GM15510 (cell line): ENCODE results near the gene ESPN.

ENCODE experiments used
- POLR2A ChIP-seq: IDR thresholded peaks from 3 replicates; pipeline ENCODE4 v1.6.1; 2011; ENCODE audit warnings: borderline replicate concordance; ENCODE audit not compliant: insufficient read length; ENCODE audit errors: extremely low read depth

Gene ESPN

DNA sequence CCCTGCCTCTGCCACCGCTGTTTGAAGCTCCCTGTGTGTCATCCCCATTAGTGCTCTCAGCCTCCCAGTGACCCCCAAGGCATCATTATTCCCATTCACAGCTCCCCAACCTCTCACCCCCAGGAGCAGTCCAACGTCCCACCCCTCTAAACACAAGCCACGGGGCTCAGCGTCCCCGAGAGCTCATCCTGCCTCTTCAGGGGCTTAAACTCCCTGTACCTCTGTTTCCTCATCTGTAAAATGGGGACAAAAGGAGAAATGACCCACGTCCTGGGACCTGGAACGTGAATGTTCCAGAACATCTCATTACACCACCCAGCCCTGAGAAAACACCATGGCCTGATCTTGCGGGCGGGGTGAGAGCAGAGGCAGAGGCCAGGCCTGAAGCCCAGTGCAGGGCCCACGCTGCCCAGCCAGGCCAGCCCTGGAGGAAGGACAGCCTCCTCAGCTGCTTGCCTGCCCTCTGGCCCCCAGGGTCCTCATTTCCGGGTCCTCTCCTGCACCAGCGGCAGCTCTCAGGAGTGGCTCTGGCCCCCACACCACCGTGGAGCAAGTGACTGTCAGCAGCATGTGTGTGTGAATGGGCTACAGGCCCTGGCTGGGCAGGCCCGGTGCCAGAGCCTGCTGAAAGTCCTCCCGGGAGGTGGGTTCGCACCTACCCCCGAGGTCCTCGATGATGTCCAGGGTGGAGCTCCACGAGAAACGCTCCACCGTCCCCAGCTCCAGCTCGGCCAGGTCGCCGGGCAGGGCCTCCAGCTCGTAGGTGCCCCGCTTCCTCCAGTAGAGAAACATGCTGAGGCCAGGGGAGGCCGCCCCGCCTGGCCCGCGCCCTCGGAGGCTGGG is 81.0 kb downstream of the ESPN start:
- TF ChIP-seq POLR2A, result no peak

DNA sequence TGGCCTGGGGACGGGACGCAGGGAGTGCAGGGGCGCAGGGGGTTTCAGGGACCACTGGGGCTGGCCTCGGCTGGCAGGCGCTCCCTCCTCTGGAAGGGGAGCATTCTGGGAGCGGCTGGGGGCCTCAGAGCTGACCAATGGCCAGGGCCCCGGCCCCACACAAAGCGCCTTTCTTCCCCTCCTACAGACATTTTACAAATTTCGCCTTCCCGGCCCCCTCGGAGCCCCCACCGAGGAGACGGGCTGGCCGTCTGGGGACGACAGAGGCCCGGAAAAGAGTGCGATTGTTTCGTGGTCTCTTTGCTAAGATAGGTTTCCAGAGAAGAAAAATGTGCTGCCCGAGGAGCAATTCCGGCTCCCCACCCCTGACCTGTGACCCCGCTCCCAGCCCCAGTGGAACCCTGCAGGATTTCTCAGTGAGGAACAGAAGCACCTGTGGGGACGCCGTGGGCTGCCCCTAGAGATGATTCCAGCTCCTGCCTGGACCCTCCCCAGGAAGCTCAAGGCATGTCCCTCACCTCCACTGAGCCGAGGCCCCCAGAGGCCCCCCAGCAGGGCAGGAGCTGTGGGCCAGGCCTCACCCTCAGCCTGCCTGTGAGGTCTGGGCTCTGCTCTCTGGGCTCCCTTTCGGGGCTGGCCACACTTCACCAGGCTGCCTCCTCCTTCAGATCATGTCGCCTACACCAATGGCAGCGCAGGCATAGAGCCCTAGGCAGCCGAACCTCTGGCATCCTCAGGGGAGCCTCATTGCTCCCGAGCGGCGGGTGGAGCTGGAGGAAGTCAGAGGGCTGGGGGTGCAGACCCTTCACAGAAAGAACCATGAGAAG is 81.8 kb downstream of the ESPN start:
- TF ChIP-seq POLR2A, result no peak

DNA sequence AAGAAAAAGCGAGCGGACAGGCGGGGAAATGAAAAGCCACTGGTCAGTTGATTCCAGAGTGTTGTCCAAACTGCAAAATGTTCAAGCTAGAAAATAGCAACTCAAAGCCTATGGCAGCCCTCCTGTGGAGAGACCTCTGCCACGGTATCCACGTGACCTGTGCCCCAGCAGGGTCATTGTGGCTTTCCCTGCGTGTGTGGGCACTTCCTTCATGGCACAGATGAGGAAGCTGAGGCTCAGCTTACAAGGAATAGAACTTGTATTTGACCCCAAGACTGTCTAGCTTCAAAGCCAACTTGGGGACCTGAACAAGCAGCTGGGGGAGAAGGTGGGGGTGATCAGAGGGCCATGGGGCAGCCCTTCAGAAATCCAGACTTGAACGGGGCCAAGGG is 82.5 kb downstream of the ESPN start:
- no peak for TF ChIP-seq POLR2A

- TF ChIP-seq POLR2A, result no peak
Measured at GRCh38 chr1:6507461-6507911, 82.9 kb downstream of the ESPN start.

GRCh38 chr1:6508154-6508815 is 83.7 kb downstream of the ESPN start:
- no peak for TF ChIP-seq POLR2A

DNA sequence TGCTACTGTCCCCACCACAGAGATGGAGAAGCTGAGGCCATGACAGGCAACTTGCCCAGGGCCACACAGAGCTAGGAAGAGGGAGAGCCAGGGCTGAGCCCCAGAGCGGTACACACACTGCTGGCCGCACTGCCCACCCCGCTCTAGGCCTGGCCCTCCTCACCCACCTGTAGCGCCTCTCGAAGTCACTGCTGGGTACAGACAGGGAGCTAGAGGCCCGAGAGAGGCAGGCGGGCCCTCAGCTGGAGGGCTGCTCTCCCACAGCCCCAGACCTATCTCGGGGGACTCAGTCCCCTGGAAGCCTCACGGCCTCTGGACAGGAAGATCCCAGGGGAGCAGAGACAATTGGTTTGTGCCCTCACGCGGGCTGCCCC is 84.2 kb downstream of the ESPN start:
- no peak for TF ChIP-seq POLR2A

- TF ChIP-seq POLR2A, result no peak
Measured at GRCh38 chr1:6509220-6509918, 84.8 kb downstream of the ESPN start.

- no peak for TF ChIP-seq POLR2A
Measured at GRCh38 chr1:6509919-6510291, 85.3 kb downstream of the ESPN start.

- TF ChIP-seq POLR2A, result no peak
Measured at GRCh38 chr1:6510493-6510892, 85.9 kb downstream of the ESPN start.
